Activated CD4-positive, alpha-beta T cell treated with anti-CD3 and anti-CD28 coated beads, Interleukin-2, amount 50 U/mL, for 24 hours (primary cell): ENCODE data around the gene ITGB2.
A peak's percentile ranks its signal among the peaks of the same experiment; 100 is the strongest.

Experiments
- DNase-seq, 2 donors: peaks; one replicate each; pipeline ENCODE4 v3.0.0-alpha.2; 2020; ENCODE audit warnings: low read depth in 1 of 2, low spot score in 1 of 2

Gene ITGB2

DNA sequence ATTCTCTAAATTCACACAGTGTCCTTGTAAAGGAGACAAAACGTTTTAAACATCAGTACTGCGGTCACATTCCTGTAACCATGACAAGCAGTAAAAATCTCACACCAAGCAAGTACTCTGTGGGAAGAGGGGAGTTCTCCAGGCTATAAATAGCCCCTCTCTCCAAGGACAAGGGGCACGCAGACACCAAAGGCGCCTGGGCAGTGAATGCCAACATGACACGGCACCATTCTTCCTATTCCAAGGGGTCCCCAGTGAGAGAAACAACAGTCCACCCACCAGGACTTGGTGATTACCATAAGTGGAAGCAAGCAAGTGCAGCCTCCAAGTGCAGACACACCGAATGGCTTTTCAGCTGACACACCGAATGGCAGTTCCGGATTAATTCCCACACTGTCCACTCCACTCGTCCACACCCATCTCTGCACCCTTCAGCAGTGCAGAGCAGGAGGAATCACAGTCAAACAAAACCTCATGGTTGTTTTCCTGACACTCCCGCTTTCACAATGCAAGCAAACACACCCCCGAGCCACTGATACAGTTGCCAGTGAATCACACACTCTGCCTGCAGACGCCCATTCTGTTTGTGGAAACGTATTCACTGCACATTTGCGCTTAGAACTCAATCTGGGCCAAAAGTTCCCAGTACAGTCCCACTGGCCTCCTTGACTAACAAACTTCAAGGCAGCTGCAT lies 49.0 kb downstream of the ITGB2 start:
- DNase-seq, result peak in 1 of 2 donors; percentile 24

- no peak for DNase-seq
Observed at GRCh38 chr21:44870748-44871495, 49.8 kb downstream of the ITGB2 start.

DNA sequence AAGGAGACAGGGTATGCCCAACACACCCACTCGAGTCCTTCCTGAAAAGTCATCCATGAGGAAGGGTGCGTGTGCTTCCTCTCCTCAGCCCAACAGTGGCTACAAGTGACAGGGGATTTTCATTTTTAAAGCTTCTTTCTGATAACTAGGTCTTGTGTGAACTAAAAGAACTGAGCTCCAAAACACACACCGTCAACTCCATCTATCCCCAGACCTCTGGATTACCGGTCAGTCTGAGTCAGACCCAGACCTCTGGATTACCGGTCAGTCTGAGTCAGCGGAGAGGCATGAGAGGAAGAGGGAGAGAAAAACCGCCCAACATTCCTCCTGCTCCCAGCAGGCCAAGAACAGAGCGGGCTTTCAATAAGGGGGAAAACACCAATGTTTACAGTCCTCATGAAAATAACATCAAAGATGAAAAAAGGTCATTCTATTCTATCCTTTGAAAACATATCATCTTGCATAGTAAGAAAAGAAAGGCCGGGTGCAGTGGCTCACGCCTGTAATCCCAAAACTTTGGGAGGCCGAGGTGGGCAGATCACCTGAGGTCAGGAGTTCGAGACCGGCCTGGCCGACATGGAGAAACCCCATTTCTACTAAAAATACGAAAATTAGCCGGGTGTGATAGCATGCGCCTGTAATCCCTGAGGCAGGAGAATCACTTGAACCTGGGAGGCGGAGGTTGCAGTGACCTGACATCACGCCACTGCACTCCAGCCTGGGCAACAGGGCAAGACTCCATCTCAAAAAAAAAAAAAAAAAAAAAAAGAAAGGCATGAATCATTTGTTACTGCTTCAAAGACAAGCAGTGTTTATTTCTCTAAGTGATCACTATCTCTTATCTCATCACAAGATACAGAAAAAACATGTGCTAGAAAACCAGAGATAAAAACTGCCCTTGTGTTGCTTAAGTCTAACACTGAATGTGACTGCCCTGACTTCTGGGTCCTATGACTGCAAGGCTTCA lies 50.6 kb downstream of the ITGB2 start:
- no peak for DNase-seq

DNA sequence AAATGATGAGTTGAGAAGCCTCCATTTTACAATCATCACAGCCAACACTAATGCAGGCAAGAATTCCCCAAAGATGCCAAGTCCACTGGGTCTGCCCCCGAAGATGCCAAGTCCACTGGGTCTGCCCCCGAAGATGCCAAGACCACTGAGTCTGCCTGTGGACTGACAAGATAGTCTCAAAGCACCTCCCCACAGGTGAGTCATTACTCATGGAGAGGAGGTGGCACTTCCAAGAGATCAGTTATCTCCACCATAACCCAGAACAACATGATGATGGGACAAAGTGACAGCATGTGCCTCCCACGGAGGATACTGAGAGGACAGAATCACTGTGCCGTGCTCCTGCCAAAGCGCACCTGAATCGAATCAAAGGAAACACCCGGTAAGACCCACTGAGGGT lies 52.0 kb downstream of the ITGB2 start:
- DNase-seq, result no peak

DNA sequence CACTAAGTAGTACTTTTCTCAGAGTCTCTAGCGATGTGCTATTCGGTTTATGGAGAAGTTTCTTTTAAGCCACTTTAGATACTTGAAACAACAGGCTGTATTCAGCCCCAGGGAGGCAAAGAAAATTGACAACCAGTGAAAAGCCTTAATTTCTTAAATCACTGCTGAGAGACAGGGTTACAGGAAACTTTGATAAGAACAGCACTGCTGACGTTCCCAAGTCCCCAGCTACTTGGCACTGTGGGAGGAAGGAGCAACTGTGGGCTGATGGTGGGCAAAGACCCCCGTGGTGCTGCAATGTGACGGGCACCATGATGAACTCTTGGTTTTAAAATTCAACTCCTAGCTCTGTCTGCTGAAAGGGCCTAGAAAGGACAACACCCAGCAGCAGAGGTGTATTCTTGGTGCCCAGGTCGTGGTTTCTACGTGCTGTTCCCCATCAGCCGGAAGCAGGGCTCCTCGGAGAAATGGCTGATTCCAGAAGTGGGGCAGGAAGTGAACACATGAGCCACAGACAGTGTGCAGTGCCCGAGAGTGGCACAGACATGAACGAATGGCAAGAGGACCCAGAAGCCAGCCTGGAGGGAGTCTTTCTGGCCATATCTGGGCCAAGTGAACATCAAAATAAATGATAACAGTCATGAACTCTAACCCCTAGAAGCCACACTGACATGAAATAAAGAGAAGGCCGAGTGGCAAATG lies 52.5 kb downstream of the ITGB2 start:
- no peak for DNase-seq

DNA sequence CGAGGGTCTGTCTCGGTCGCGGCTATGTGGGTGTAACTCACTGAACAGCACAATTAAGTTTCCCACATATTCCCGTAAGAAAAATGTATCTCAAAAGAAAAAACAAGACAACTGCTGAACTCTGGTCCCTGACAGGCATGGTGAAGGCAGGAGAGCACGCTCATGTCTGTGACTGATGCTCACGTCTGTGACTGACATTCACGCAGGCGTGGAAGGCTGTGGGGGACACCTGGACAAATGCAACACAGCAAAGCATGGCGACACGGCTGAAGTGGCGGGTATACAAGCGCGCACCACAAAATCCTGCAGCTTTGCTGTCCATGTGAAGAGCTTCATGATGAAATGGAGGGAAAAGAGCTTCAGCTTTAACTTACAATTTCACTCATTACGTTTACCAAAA lies 53.2 kb downstream of the ITGB2 start:
- DNase-seq, result no peak

GRCh38 chr21:44866780-44867179 lies 53.9 kb downstream of the ITGB2 start:
- no peak for DNase-seq

DNA sequence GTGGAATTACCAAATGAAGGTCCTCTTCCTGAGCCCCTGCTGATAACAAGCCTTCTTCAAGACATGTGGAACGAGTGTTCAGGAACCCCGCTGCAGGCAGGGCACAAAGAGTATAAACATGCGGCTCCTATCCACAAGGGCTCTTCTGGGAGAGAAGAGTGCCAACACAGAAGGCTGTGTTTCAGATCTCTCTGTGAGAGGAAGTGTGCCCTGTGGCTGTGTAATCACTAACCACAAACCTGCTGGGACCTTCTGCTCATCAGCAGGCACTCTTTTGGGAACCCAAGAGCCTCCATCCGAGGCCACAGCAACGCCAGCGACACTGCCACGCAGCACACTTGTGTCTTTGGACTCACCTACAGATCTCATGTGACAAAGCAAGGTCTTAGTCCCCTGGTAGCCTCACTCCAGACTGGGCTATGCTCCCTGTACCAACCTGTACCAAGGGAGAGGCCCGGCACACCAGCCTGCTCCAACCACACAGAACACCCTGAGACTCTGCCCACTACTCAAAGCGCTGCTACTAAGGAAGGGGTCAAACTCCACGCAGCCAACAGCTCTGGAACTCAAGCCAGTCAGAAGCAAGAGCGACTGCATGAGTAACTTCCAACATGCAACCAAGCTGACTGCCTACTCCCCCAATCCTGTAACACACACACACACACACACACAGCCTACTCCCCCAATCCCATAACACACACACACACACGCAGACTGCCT lies 55.0 kb downstream of the ITGB2 start:
- DNase-seq, result no peak

DNA sequence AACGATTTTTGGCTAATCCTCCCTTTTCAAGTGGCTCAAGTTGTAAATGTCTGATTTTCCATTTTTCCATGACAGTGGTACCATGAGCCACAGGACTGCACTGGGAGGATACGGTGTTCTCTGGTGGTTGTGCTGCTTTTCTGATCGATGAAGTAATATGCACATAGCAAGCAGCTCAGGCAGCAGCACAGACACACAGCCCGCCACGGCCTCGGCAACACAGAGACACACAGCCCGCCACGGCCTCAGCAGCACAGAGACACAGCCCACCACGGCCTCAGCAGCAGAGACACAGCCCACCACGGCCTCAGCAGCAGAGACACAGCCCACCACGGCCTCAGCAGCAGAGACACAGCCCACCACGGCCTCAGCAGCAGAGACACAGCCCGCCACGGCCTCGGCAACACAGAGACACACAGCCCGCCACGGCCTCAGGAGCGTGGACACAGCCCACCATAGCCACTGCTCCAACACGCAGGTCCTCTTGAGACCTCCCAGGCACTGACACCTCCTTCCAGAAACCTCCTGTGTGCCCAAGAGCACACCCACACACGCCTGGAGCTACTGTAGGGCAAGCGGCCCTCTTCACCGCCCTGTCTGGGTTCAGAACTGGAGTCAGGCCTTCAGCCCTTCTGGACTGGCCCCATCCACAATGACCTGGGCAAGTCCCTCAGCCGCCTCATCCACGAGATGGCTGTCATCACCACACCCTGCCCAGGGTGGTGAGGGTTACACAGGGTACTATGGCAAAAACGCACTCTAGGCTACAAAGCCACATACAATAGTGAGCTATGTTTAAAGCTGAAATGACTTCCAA lies 57.6 kb downstream of the ITGB2 start:
- no peak for DNase-seq

DNA sequence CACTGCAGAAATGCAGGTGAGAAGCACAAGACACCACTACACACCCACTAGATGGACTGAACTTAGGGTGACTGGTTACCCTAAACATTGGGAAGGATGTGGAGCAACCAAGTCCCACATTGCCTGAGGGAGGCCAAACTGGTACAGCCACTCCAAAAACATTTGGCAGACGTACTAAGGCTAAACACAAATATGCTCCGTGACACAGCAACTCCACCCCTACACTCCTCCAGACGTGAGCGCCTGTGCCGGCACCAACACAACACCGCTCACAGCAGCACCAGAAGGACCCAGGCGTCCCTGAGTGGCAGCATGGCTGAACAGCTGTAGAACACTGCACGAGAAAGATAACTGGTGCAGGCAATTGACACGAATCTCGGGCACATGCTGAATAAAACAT lies 61.9 kb downstream of the ITGB2 start:
- no peak for DNase-seq

- DNase-seq, result no peak
Observed at GRCh38 chr21:44858291-44858690, 62.4 kb downstream of the ITGB2 start.

DNA sequence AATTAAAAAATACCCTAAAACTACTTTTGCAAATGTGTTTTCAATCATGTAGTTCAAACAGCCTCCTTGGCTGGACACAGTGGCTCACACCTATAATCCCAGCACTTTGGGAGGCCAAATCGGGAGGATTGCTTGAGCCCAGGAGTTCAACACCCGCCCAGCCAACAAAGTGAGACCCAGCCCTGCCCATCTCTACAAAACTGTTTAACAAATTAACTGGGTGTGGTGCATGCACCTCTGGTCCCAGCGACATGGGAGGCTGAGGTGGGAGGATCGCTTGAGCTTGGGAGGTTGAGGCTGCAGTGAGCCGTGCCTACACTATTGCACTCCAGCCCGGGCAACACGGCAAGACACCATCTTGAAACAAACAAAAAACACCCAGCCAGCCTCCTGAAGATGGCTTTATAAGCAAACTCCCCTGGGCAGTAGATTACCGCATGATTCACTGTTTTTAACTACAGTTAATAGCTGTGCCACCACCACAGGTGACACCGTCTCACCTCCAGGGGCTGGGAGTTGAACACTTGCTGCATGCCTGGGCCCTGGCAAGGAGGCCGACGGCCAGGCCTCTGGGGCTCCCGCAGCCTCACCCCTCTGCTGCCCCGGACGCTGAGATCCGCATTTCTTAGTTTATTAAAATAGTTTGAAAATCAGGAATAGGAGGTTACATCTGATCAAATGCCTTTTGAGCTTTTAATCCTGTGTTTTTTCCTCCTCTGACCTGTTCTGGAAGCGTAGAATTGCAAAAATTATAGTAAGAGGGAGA lies 63.4 kb downstream of the ITGB2 start:
- no peak for DNase-seq

GRCh38 chr21:44856131-44856530 lies 64.6 kb downstream of the ITGB2 start:
- no peak for DNase-seq

GRCh38 chr21:44855572-44855971 lies 65.1 kb downstream of the ITGB2 start:
- no peak for DNase-seq

DNA sequence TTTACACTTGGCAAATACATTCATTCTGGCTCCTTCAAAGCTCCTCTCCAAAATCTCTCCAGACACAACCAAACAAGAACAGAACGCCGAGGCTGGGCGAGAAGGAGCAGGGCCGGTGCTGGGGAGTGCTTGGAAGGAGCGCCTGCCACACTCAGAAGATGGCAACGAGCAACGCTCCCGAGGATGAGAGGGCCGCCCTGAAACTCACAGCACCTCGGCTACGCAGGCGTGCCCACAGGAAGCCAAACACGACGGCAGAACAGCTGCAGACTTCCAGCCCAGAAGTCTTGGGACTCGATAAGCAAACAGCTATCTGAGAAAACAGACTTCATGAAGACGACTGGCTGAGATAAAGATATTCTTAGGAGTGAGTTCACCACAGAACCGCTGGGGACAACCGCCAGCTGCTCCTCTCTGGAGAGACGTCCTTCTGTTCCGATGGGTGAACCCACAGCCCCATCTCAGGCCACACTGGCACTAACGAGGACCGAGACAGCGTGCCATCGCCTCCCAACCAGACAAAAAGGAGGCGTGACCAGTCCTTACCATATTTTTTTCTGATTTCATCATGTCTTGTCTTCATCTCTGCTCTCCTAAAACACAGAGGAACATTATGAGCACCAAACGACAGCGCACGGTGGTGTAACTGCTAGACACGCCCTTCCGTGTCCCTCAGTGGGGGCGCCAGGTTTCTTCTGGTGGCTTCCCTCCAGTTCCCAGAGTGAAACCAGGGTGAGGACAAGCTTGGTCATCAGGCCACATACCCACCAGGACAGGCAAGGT lies 65.8 kb downstream of the ITGB2 start:
- DNase-seq, result no peak

GRCh38 chr21:44854391-44854663 lies 66.4 kb downstream of the ITGB2 start:
- no peak for DNase-seq

GRCh38 chr21:44853601-44854390 lies 66.9 kb downstream of the ITGB2 start:
- DNase-seq, result no peak
